Sigmoid colon (tissue), 7 donors: ENCODE data around the gene NFATC1. TPM values are rescaled to one million over a fixed set of nuclear protein-coding genes. Genes with fewer than 3 reads are reported as not detected.

Source experiments
- DNase-seq: peaks from one replicate; pipeline ENCODE4 v3.0.0-alpha.2; 2019
- H3K27ac ChIP-seq, 4 donors: fragments of 200-600 bp; sonication (generic); one replicate each; pipeline ENCODE4 v1.5.1; 2016 to 2019; ENCODE audit warnings: mild to moderate bottlenecking in 1 of 4
- H3K27me3 ChIP-seq, 3 donors: fragments of 200-600 bp; sonication (generic); one replicate each; pipeline ENCODE4 v1.5.1; 2019; ENCODE audit warnings: mild to moderate bottlenecking in 1 of 3
- H3K36me3 ChIP-seq, 4 donors: fragments of 200-600 bp; sonication (generic); one replicate each; pipeline ENCODE4 v1.5.1; 2016 to 2019
- H3K4me1 ChIP-seq, 4 donors: fragments of 200-600 bp; sonication (generic); one replicate each; pipeline ENCODE4 v1.5.1; 2017 to 2019
- H3K4me3 ChIP-seq, 4 donors: fragments of 200-600 bp; sonication (generic); one replicate each; pipeline ENCODE4 v1.5.1; 2017 to 2019; ENCODE audit warnings: mild to moderate bottlenecking in 2 of 4, moderate library complexity in 1 of 4
- H3K9me3 ChIP-seq, 4 donors: fragments of 200-600 bp in 3 of 4; sonication (generic) in 3 of 4; one replicate each; pipeline versions ENCODE4 v1.5.1 to v1.6.1; 2013 to 2019
- CTCF ChIP-seq, 4 experiments: fragments of 450-650 bp in 3 of 4; fragments of 200-600 bp in 1 of 4; IDR thresholded peaks; one replicate each; pipeline ENCODE4 v1.5.1; 2016 to 2019; ENCODE audit warnings: antibody characterized with exemption in 4 of 4, mild to moderate bottlenecking in 3 of 4, moderate library complexity in 2 of 4
- EP300 ChIP-seq, 4 donors: sonication (generic); formaldehyde crosslinking; IDR thresholded peaks; one replicate each; pipeline ENCODE4 v1.6.1; 2017; ENCODE audit warnings: antibody characterized with exemption in 4 of 4
- POLR2A ChIP-seq, 2 donors: fragments of 450-650 bp; IDR thresholded peaks; one replicate each; pipeline ENCODE4 v1.6.1; 2016; ENCODE audit warnings: antibody characterized with exemption in 2 of 2, mild to moderate bottlenecking in 2 of 2, moderate library complexity in 2 of 2
- POLR2AphosphoS5 ChIP-seq, 4 donors: sonication (generic); formaldehyde crosslinking; IDR thresholded peaks; one replicate each; pipeline ENCODE4 v1.6.1; 2017; ENCODE audit warnings: antibody characterized with exemption in 4 of 4
- WGBS, 2 donors: extraction: QIAGEN DNeasy Blood & Tissue Kit; methylation state at CpG; one replicate each; pipeline ENCODE4 v1.1.7; 2013; 5-methylcytosine and 5-hydroxymethylcytosine counted together
- intact Hi-C: fragments of 100-400 bp; cut with DNase I; formaldehyde crosslinking; loops from one replicate; pipeline ENCODE4 v1.15.1; 2023
- polyA plus RNA-seq, 3 donors: library from polyadenylated mRNA; stranded (reverse); fragments of 200-250 nt; gene quantifications; one replicate each; pipeline ENCODE4 v1.2.3, GENCODE V29; 2013
- total RNA-seq, 4 donors: library from RNA; depleted of rRNA; stranded (reverse); fragments of >200 nt; gene quantifications; one replicate each; pipeline ENCODE4 v1.1.0, GENCODE V29; 2016
- donor health status: healthy with polysubstance abuse.
- donor health status: Bipolar disorder and iron deficiency.
- donor health status: healthy.

The NFATC1 gene
- total and polyA plus RNA-seq, 7 donors, result 1.6 to 13.8 (median 10.7) TPM

GRCh38 chr18:79410171-79410641 lies 14.5 kb downstream of the NFATC1 start:
- intact Hi-C loops, result no loop called here
- Histone ChIP-seq H3K27ac (no peak overlapping the region), H3K4me3 (no peak overlapping the region), H3K9me3 (no peaks in the 10 kb centered on the region), H3K27me3 (no peaks in the 10 kb centered on the region), H3K4me1 (peaks cover 0 to 7% (median 2%) of the 10 kb centered on the region in 4 donors), H3K36me3 (peaks cover 7 to 35% (median 15%) of the 10 kb centered on the region in 4 donors)
- no peak for DNase-seq
- WGBS, 2 donors, result 95% methylated on average over 30 of the region's 30 CpGs
- TF ChIP-seq POLR2A (IDR thresholded peaks at IDR 0.05), result no peak
- no peak for TF ChIP-seq EP300 (IDR thresholded peaks at IDR 0.05)
- TF ChIP-seq POLR2AphosphoS5 (IDR thresholded peaks at IDR 0.05), result no peak
- TF ChIP-seq CTCF (IDR thresholded peaks at IDR 0.05), result no peak

GRCh38 chr18:79410731-79411613 lies 15.2 kb downstream of the NFATC1 start:
- H3K27me3 ChIP-seq, result no peaks in the 10 kb centered on the region
- H3K36me3 ChIP-seq, result peaks cover 7 to 35% (median 15%) of the 10 kb centered on the region in 4 donors
- intact Hi-C loops, result no loop called here
- peaks cover 0 to 4% (median under 1%) of the 10 kb centered on the region in 4 donors for H3K4me1 ChIP-seq
- 97% methylated on average over 84 of the region's 84 CpGs for WGBS, 2 donors
- DNase-seq, result no peak
- H3K27ac ChIP-seq, result no peak overlapping the region
- TF ChIP-seq POLR2AphosphoS5 (IDR thresholded peaks at IDR 0.05) (no peak), EP300 (IDR thresholded peaks at IDR 0.05) (no peak), CTCF (IDR thresholded peaks at IDR 0.05) (no peak), POLR2A (IDR thresholded peaks at IDR 0.05) (no peak)
- H3K9me3 ChIP-seq, result no peaks in the 10 kb centered on the region
- H3K4me3 ChIP-seq, result no peak overlapping the region

GRCh38 chr18:79411614-79412526 lies 16.1 kb downstream of the NFATC1 start:
- Histone ChIP-seq H3K4me1 (peaks cover 0 to 4% (median 1%) of the 10 kb centered on the region in 4 donors), H3K4me3 (no peak overlapping the region), H3K9me3 (no peaks in the 10 kb centered on the region), H3K27me3 (no peaks in the 10 kb centered on the region), H3K27ac (no peak overlapping the region), H3K36me3 (peaks cover 7 to 35% (median 15%) of the 10 kb centered on the region in 4 donors)
- TF ChIP-seq POLR2A (IDR thresholded peaks at IDR 0.05) (no peak), EP300 (IDR thresholded peaks at IDR 0.05) (no peak), POLR2AphosphoS5 (IDR thresholded peaks at IDR 0.05) (no peak), CTCF (IDR thresholded peaks at IDR 0.05) (no peak)
- 82 to 85% methylated on average over 47 of the region's 47 CpGs for WGBS, 2 donors
- intact Hi-C loops, result no loop called here
- DNase-seq, result no peak

GRCh38 chr18:79413025-79413424 lies 17.3 kb downstream of the NFATC1 start:
- H3K27ac ChIP-seq, result no peak overlapping the region
- H3K9me3 ChIP-seq, result no peaks in the 10 kb centered on the region
- H3K4me1 ChIP-seq, result peaks cover 0 to 6% (median 3%) of the 10 kb centered on the region in 4 donors
- no peaks in the 10 kb centered on the region for H3K27me3 ChIP-seq
- DNase-seq, result no peak
- WGBS, 2 donors, result 89 to 93% methylated on average over 16 of the region's 16 CpGs
- no peak for TF ChIP-seq POLR2AphosphoS5 (IDR thresholded peaks at IDR 0.05)
- H3K36me3 ChIP-seq, result peaks cover 7 to 35% (median 15%) of the 10 kb centered on the region in 4 donors
- H3K4me3 ChIP-seq, result no peak overlapping the region
- intact Hi-C loops, result no loop called here
